Bronchial epithelial cell (primary cell): Measurements from ENCODE around the gene CYGB. TPM values are rescaled to one million over a fixed set of nuclear protein-coding genes. Genes with fewer than 3 reads are reported as not detected.

ENCODE experiments used
- DNase-seq: peaks from one replicate; pipeline ENCODE4 v3.0.0-alpha.2; 2010; ENCODE audit warnings: low read depth
- FAIRE-seq: peaks from 2 replicates; lab custom pipeline; 2011; peaks lifted over from hg19 to GRCh38; lab: Jason Lieb, UNC
- H3K27me3 ChIP-seq: 2 replicates; pipeline ENCODE4 v1.5.1; 2011; ENCODE audit warnings: low read length; ENCODE audit not compliant: control insufficient read depth, insufficient read depth
- H3K36me3 ChIP-seq: 2 replicates; pipeline ENCODE4 v1.5.1; 2011; ENCODE audit warnings: low read length; ENCODE audit not compliant: control insufficient read depth, insufficient read depth
- H3K4me3 ChIP-seq: 2 replicates; pipeline ENCODE4 v1.5.1; 2011; ENCODE audit warnings: mild to moderate bottlenecking, low read depth, low read length, control low read depth
- total RNA-seq: library from RNA; depleted of rRNA; stranded (reverse); fragments of >200 nt; gene quantifications from 2 replicates; pipeline ENCODE4 v1.2.1, GENCODE V29; 2014
- TF ChIP-seq, protein P1 (sequence below): IDR thresholded peaks from 2 replicates; pipeline ENCODE4 v1.5.1; 2011; ENCODE audit warnings: mild to moderate bottlenecking, moderate library complexity, low read length, control low read depth, inconsistent platforms; ENCODE audit not compliant: insufficient read depth, severe bottlenecking

Gene CYGB
- total RNA-seq, 1 donor from 2014 or later: 2.1 TPM

- Histone ChIP-seq H3K4me3 (peak overlapping the region; percentile 7), H3K36me3 (peaks cover 5% of the 10 kb centered on the region), H3K27me3 (no peaks in the 10 kb centered on the region)
- TF ChIP-seq, protein P1, sequence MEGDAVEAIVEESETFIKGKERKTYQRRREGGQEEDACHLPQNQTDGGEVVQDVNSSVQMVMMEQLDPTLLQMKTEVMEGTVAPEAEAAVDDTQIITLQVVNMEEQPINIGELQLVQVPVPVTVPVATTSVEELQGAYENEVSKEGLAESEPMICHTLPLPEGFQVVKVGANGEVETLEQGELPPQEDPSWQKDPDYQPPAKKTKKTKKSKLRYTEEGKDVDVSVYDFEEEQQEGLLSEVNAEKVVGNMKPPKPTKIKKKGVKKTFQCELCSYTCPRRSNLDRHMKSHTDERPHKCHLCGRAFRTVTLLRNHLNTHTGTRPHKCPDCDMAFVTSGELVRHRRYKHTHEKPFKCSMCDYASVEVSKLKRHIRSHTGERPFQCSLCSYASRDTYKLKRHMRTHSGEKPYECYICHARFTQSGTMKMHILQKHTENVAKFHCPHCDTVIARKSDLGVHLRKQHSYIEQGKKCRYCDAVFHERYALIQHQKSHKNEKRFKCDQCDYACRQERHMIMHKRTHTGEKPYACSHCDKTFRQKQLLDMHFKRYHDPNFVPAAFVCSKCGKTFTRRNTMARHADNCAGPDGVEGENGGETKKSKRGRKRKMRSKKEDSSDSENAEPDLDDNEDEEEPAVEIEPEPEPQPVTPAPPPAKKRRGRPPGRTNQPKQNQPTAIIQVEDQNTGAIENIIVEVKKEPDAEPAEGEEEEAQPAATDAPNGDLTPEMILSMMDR: no peak
- FAIRE-seq (no peak), DNase-seq (peak; percentile 94)
Observed at GRCh38 chr17:76582660-76583059, 45.2 kb upstream of the CYGB start.

DNA sequence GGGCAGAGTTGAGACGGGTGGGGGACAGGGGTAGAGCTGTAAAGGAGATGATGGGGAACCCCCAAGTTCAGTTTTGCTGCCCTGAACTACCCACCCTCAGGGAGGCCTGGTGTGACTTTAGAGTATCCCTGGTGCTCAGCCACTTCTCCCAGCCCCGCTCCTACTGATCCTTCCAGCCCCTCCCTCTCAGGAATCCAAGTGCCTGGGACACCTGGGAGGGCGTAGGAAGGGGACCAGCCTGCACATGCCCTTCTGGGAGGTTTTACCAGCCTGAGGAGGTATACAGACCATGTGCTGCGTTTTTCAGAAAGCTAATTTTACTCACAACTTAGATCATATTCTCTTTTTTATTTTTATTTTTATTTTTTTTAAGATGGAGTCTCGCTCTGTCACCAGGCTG lies 44.0 kb upstream of the CYGB start:
- FAIRE-seq: no peak
- H3K36me3 ChIP-seq: peaks cover 6% of the 10 kb centered on the region
- TF ChIP-seq, protein P1: no peak
- no peak overlapping the region for H3K4me3 ChIP-seq
- H3K27me3 ChIP-seq: no peaks in the 10 kb centered on the region
- DNase-seq: peak; percentile 91

GRCh38 chr17:76579281-76579680 lies 41.8 kb upstream of the CYGB start:
- no peak for FAIRE-seq

GRCh38 chr17:76578376-76578775 lies 40.9 kb upstream of the CYGB start:
- H3K27me3 ChIP-seq: no peaks in the 10 kb centered on the region
- peaks cover 28% of the 10 kb centered on the region for H3K36me3 ChIP-seq
- H3K4me3 ChIP-seq: no peak overlapping the region
- peak; percentile 90 for DNase-seq
- no peak for FAIRE-seq
- TF ChIP-seq, protein P1: no peak

More at GRCh38 chr17:76579281-76579680, 41.8 kb upstream of the CYGB start:
- no peak for DNase-seq
- Histone ChIP-seq H3K36me3 (peaks cover 21% of the 10 kb centered on the region), H3K4me3 (no peak overlapping the region), H3K27me3 (no peaks in the 10 kb centered on the region)
- TF ChIP-seq, protein P1: no peak

GRCh38 chr17:76577876-76578275 lies 40.4 kb upstream of the CYGB start:
- Histone ChIP-seq H3K27me3 (no peaks in the 10 kb centered on the region), H3K4me3 (no peak overlapping the region), H3K36me3 (peaks cover 32% of the 10 kb centered on the region)
- no peak for FAIRE-seq
- TF ChIP-seq, protein P1: no peak
- DNase-seq: no peak

DNA sequence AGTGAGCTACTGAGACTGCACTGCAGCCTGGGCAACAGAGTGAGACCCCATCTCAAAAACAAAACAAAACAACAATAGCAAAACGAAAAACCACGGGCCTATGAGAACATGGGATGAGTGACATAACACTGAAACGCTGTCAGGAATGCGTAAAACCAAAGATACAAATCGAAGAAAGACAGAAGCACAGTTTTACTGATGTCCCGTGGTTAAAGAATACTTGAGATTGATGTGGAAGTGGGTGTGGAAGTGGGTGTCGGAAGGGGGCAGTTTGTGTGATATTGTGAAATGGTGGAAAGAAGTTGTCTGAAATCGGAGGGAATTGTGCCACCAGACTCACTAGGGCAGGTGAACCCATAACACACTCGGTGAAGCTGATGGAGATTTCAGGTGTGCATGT lies 38.7 kb upstream of the CYGB start:
- FAIRE-seq: no peak
- no peak overlapping the region for H3K4me3 ChIP-seq
- peaks cover 41% of the 10 kb centered on the region for H3K36me3 ChIP-seq
- TF ChIP-seq, protein P1: no peak
- H3K27me3 ChIP-seq: no peaks in the 10 kb centered on the region
- no peak for DNase-seq
